Naive thymus-derived CD4-positive, alpha-beta T cell (primary cell): Measurements from ENCODE around the gene MRPS18A. TPM values are rescaled to one million over a fixed set of nuclear protein-coding genes. Genes with fewer than 3 reads are reported as not detected.

Experiments
- ATAC-seq: fragments of 150-1000 bp; cut with Tn5 transposase; 2 replicates; pipeline ENCODE4 v1.10.0; 2021; ENCODE audit warnings: mild to moderate bottlenecking, moderate library complexity
- CTCF ChIA-PET: fragments of 350-600 bp; sonication (Branson Sonifier 250); formaldehyde crosslinking; loops from one replicate; lab custom pipeline; 2021; ENCODE audit warnings: antibody characterized with exemption; lab: Charles Lee
- POLR2A ChIA-PET: fragments of 350-600 bp; sonication (Branson Sonifier 250); formaldehyde crosslinking; loops from one replicate; lab custom pipeline; 2021; ENCODE audit warnings: antibody characterized with exemption, inconsistent platforms; lab: Charles Lee
- DNase-seq, 9 donors: peaks; one replicate each; pipeline versions ENCODE4 v3.0.0 to v3.0.0-alpha.2; 2020 to 2022; ENCODE audit warnings: mixed read lengths in 1 of 9
- H3K27ac ChIP-seq: one replicate; pipeline ENCODE4 v1.7.0; 2013; ENCODE audit warnings: mild to moderate bottlenecking, low read depth, low read length, moderate library complexity
- H3K27me3 ChIP-seq, 2 donors: one replicate each; pipeline ENCODE4 v1.7.0; 2013; ENCODE audit warnings: low read length in 2 of 2, mild to moderate bottlenecking in 2 of 2, moderate library complexity in 2 of 2; ENCODE audit not compliant: control insufficient read depth in 2 of 2, insufficient read depth in 2 of 2
- H3K36me3 ChIP-seq, 3 experiments: 1 replicate in 2 of 3; 2 replicates in 1 of 3; pipeline ENCODE4 v1.7.0; 2013; ENCODE audit warnings: low read length in 3 of 3, mild to moderate bottlenecking in 3 of 3, moderate library complexity in 1 of 3; ENCODE audit not compliant: insufficient read depth in 3 of 3, control insufficient read depth in 2 of 3
- H3K4me1 ChIP-seq, 2 donors: one replicate each; pipeline ENCODE4 v1.7.0; 2013; ENCODE audit warnings: low read length in 2 of 2, mild to moderate bottlenecking in 2 of 2, moderate library complexity in 1 of 2; ENCODE audit not compliant: control insufficient read depth in 2 of 2, insufficient read depth in 2 of 2
- H3K4me3 ChIP-seq: 2 replicates; pipeline ENCODE4 v1.7.0; 2013; ENCODE audit warnings: mild to moderate bottlenecking, low read length
- H3K9me3 ChIP-seq, 3 experiments: 1 replicate in 2 of 3; 2 replicates in 1 of 3; pipeline ENCODE4 v1.7.0; 2013; ENCODE audit warnings: low read length in 3 of 3; ENCODE audit not compliant: control insufficient read depth in 2 of 3
- H3K27ac Mint-ChIP-seq, 9 donors: one replicate each; pipeline ENCODE4 v1.8.0; 2020 to 2022; ENCODE audit warnings: mixed read lengths in 9 of 9, mild to moderate bottlenecking in 8 of 9, moderate library complexity in 5 of 9, inconsistent platforms in 2 of 9
- H3K27me3 Mint-ChIP-seq, 5 donors: one replicate each; pipeline ENCODE4 v1.8.0; 2021 to 2022; ENCODE audit warnings: mixed read lengths in 5 of 5, mild to moderate bottlenecking in 1 of 5
- H3K36me3 Mint-ChIP-seq, 5 donors: one replicate each; pipeline ENCODE4 v1.8.0; 2020 to 2022; ENCODE audit warnings: mixed read lengths in 5 of 5, mild to moderate bottlenecking in 3 of 5, inconsistent platforms in 1 of 5
- H3K4me1 Mint-ChIP-seq, 7 donors: one replicate each; pipeline ENCODE4 v1.8.0; 2020 to 2022; ENCODE audit warnings: mixed read lengths in 7 of 7, mild to moderate bottlenecking in 3 of 7, inconsistent platforms in 1 of 7
- H3K4me3 Mint-ChIP-seq, 10 donors: one replicate each; pipeline ENCODE4 v1.8.0; 2020 to 2022; ENCODE audit warnings: mild to moderate bottlenecking in 10 of 10, mixed read lengths in 10 of 10, moderate library complexity in 6 of 10, inconsistent platforms in 2 of 10
- H3K9me3 Mint-ChIP-seq, 11 donors: one replicate each; pipeline ENCODE4 v1.8.0; 2020 to 2022; ENCODE audit warnings: mixed read lengths in 11 of 11, mild to moderate bottlenecking in 4 of 11, inconsistent platforms in 1 of 11, moderate library complexity in 1 of 11
- intact Hi-C, 2 donors: fragments of 100-400 bp; cut with micrococcal nuclease; formaldehyde crosslinking; loops; one replicate each; pipeline ENCODE4 v1.15.1; 2023
- polyA plus RNA-seq, 2 donors: library from polyadenylated mRNA; unstranded; fragments of 300-500 nt; fragmentation: Illumina TruSeq; gene quantifications; one replicate each; pipeline ENCODE4 v1.2.3, GENCODE V29; 2021
- total RNA-seq, 6 experiments: library from RNA in 5 of 6; stranded (reverse) in 5 of 6; gene quantifications; 1 replicate in 5 of 6; 2 replicates in 1 of 6; pipeline ENCODE4 v1.2.3 and lab custom pipeline; 2021 to 2026

Gene MRPS18A
- total and polyA plus RNA-seq, 7 experiments from 2014 or later, result 20.9 to 68.4 (median 33.6) TPM

GRCh38 chr6:43676962-43677606 lies 10.5 kb downstream of the MRPS18A start:
- no peaks in the 10 kb centered on the region for H3K27me3 ChIP-seq
- CTCF ChIA-PET, result no interaction called here
- ATAC-seq (no peak), DNase-seq (no peak)
- peaks cover 0 to 96% (median 9%) of the 10 kb centered on the region in 3 experiments for H3K36me3 ChIP-seq
- no peaks in the 10 kb centered on the region for H3K9me3 ChIP-seq
- peaks cover 0 to 7% (median 6%) of the 10 kb centered on the region in 7 donors for H3K4me1 Mint-ChIP-seq
- no peak overlapping the region for H3K4me3 ChIP-seq
- intact Hi-C loops, result no loop called here
- no peak overlapping the region for H3K4me3 Mint-ChIP-seq
- no peaks in the 10 kb centered on the region for H3K4me1 ChIP-seq
- peaks cover 0 to 35% (median 4%) of the 10 kb centered on the region in 5 donors for H3K36me3 Mint-ChIP-seq
- H3K27ac ChIP-seq, result no peak overlapping the region
- H3K9me3 Mint-ChIP-seq, result no peaks in the 10 kb centered on the region
- H3K27ac Mint-ChIP-seq, result no peak overlapping the region
- H3K27me3 Mint-ChIP-seq, result no peaks in the 10 kb centered on the region
- POLR2A ChIA-PET, result no interaction called here

- intact Hi-C loops, result no loop called here
- POLR2A ChIA-PET, result no interaction called here
- no peak for ATAC-seq
- Histone ChIP-seq H3K9me3 (no peaks in the 10 kb centered on the region), H3K36me3 (peaks cover 0 to 96% (median 9%) of the 10 kb centered on the region in 3 experiments), H3K4me3 (no peak overlapping the region), H3K27me3 (no peaks in the 10 kb centered on the region), H3K4me1 (no peaks in the 10 kb centered on the region), H3K27ac (no peak overlapping the region)
- Mint-ChIP-seq H3K27me3 (no peaks in the 10 kb centered on the region), H3K27ac (peak overlapping the region in 1 of 9 donors; percentile 28), H3K36me3 (peaks cover 0 to 34% (median 4%) of the 10 kb centered on the region in 5 donors), H3K4me3 (no peak overlapping the region), H3K9me3 (no peaks in the 10 kb centered on the region), H3K4me1 (peaks cover 0 to 11% (median 0%) of the 10 kb centered on the region in 7 donors)
- CTCF ChIA-PET, result interaction anchor here (1.0 kb wide), 1 partner anchor 20 kb away, joined by 3 read pairs; no protein-coding TSS in a partner anchor
- no peak for DNase-seq
Observed at GRCh38 chr6:43674921-43675320, 12.7 kb downstream of the MRPS18A start.

- Histone ChIP-seq H3K4me1 (no peaks in the 10 kb centered on the region), H3K9me3 (no peaks in the 10 kb centered on the region), H3K27me3 (no peaks in the 10 kb centered on the region), H3K36me3 (peaks cover 0 to 93% (median 9%) of the 10 kb centered on the region in 3 experiments), H3K27ac (no peak overlapping the region), H3K4me3 (no peak overlapping the region)
- CTCF ChIA-PET, result interaction anchor here (1.0 kb wide), 1 partner anchor 21 kb away, joined by 3 read pairs; no protein-coding TSS in a partner anchor
- H3K4me3 Mint-ChIP-seq, result no peak overlapping the region
- no peaks in the 10 kb centered on the region for H3K9me3 Mint-ChIP-seq
- intact Hi-C loops, result no loop called here
- POLR2A ChIA-PET, result no interaction called here
- peaks cover 0 to 34% (median 4%) of the 10 kb centered on the region in 5 donors for H3K36me3 Mint-ChIP-seq
- peaks cover 0 to 16% (median 0%) of the 10 kb centered on the region in 7 donors for H3K4me1 Mint-ChIP-seq
- ATAC-seq (no peak), DNase-seq (no peak)
- no peaks in the 10 kb centered on the region for H3K27me3 Mint-ChIP-seq
- H3K27ac Mint-ChIP-seq, result peak overlapping the region in 1 of 9 donors; percentile 68
Observed at GRCh38 chr6:43674291-43674690, 13.3 kb downstream of the MRPS18A start.

GRCh38 chr6:43673444-43674084 lies 14.0 kb downstream of the MRPS18A start:
- ChIA-PET POLR2A (no interaction called here), CTCF (interaction anchor here (0.6 kb wide), 1 partner anchor 666 kb away, joined by 3 read pairs; no protein-coding TSS in a partner anchor)
- intact Hi-C loops, result no loop called here
- DNase-seq (no peak), ATAC-seq (no peak)
- H3K27me3 Mint-ChIP-seq, result no peaks in the 10 kb centered on the region
- peaks cover 0 to 23% (median under 1%) of the 10 kb centered on the region in 7 donors for H3K4me1 Mint-ChIP-seq
- no peaks in the 10 kb centered on the region for H3K4me1 ChIP-seq
- no peaks in the 10 kb centered on the region for H3K27me3 ChIP-seq
- no peak overlapping the region for H3K27ac ChIP-seq
- no peak overlapping the region for H3K27ac Mint-ChIP-seq
- H3K4me3 Mint-ChIP-seq, result no peak overlapping the region
- H3K4me3 ChIP-seq, result no peak overlapping the region
- H3K36me3 Mint-ChIP-seq, result peaks cover 0 to 32% (median 4%) of the 10 kb centered on the region in 5 donors
- no peaks in the 10 kb centered on the region for H3K9me3 ChIP-seq
- peaks cover 0 to 86% (median 9%) of the 10 kb centered on the region in 3 experiments for H3K36me3 ChIP-seq
- no peaks in the 10 kb centered on the region for H3K9me3 Mint-ChIP-seq

- no peaks in the 10 kb centered on the region for H3K9me3 Mint-ChIP-seq
- Histone ChIP-seq H3K9me3 (no peaks in the 10 kb centered on the region), H3K27ac (no peak overlapping the region), H3K27me3 (no peaks in the 10 kb centered on the region), H3K36me3 (peaks cover 0 to 71% (median 4%) of the 10 kb centered on the region in 3 experiments), H3K4me3 (no peak overlapping the region), H3K4me1 (peaks cover 8 to 9% of the 10 kb centered on the region in 2 donors)
- ATAC-seq (no peak), DNase-seq (no peak)
- ChIA-PET CTCF (interaction anchor here (0.6 kb wide), 1 partner anchor 1143 kb away, joined by 4 read pairs; no protein-coding TSS in a partner anchor), POLR2A (interaction anchor here (0.6 kb wide), 2 partner anchors 19 to 1981 kb away, joined by 3 read pairs; no protein-coding TSS in a partner anchor)
- peaks cover 0 to 28% (median 0%) of the 10 kb centered on the region in 5 donors for H3K36me3 Mint-ChIP-seq
- H3K27ac Mint-ChIP-seq, result no peak overlapping the region
- peaks cover 10 to 39% (median 15%) of the 10 kb centered on the region in 7 donors for H3K4me1 Mint-ChIP-seq
- intact Hi-C loops, result no loop called here
- no peak overlapping the region for H3K4me3 Mint-ChIP-seq
- no peaks in the 10 kb centered on the region for H3K27me3 Mint-ChIP-seq
Observed at GRCh38 chr6:43671801-43672690, 15.5 kb downstream of the MRPS18A start.
